Measurements from ENCODE around the gene LPO.

The LPO gene

GRCh38 chr17:58306131-58306951, 68.0 kb downstream of the LPO start:
- no peak for DNase-seq (ENCODE audit: low spot score)

DNA sequence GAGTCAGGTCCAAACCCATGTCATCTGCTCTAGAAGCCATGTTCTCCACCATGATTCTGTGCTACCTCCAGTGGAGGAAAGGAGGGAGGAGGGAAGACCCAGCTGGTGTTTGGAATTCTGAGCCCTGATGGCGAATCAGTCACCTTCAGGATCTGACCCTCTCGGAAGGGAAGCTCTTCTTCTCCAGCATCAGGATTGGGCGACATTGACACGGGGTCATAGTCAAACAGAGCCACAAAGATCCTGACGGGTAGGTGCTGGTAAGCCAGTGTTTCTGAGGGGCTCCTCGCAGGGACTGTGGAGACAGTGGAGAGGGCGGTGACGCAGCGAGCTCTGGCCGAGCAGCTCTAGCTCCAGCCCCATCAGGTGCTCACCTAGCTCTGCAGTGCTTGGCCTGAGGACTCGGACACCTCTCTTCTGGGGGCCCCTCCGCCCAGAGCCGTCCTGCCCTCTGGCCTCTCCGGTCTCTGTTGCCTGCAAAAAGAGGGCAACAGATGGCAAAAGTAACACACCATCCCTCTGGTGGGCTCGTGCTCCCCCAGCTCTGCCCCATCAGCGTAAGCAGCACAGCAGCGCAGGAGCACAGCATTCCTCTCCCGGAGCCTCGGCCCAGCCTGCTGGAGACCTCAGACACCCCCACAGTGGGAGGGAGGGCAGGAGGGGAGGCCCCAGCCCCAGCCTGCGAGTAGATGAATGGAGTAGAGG, 69.2 kb downstream of the LPO start:
- TF ChIP-seq, protein P1, sequence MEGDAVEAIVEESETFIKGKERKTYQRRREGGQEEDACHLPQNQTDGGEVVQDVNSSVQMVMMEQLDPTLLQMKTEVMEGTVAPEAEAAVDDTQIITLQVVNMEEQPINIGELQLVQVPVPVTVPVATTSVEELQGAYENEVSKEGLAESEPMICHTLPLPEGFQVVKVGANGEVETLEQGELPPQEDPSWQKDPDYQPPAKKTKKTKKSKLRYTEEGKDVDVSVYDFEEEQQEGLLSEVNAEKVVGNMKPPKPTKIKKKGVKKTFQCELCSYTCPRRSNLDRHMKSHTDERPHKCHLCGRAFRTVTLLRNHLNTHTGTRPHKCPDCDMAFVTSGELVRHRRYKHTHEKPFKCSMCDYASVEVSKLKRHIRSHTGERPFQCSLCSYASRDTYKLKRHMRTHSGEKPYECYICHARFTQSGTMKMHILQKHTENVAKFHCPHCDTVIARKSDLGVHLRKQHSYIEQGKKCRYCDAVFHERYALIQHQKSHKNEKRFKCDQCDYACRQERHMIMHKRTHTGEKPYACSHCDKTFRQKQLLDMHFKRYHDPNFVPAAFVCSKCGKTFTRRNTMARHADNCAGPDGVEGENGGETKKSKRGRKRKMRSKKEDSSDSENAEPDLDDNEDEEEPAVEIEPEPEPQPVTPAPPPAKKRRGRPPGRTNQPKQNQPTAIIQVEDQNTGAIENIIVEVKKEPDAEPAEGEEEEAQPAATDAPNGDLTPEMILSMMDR (IDR thresholded peaks at IDR 0.05; ENCODE audit: extremely low read depth, missing control alignments) = no peak
- DNase-seq (ENCODE audit: low spot score) = no peak

More at GRCh38 chr17:58306131-58306951, 68.0 kb downstream of the LPO start:
- TF ChIP-seq, protein P1 (IDR thresholded peaks at IDR 0.05; ENCODE audit: extremely low read depth, missing control alignments) = no peak

DNA sequence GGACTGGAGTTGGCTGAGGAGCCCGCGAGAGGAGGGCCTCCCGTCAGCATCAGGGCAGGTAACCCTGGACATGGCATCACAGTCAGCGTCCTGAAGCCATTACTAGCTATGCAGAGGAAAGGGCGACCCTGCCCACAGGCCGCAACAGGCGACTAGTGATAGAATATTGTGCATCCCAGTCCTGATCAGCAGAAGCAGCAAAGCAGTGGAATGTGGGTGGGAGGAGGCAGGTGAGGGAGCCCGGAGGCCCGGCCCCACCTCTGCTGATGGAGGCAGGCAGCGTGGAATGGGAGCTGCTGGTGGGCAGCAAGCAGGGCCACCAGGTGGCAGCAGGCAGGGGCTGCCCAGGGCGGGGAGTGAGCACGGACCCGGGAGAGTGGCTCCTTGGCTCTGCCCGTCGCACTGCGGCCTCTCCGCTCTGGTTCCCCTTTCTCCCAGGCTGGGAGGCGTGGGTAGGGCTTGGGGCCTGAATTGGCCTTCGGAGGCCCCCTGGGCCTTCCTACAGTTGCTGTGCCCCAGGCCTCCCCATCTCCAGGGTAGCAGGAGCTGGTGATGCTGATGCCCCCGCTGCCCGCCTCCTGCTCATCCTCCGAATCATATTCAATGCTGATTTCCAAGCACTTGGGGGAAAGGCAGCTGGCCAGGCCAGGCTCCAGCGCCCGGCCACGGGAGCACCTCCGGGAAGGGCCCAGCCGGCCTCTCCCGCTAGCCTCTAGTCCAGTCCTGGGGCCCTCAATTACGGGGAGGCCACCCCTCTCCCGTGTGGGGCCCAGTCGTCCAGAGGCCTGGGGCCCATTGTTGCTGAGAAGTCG, 70.0 kb downstream of the LPO start:
- DNase-seq (ENCODE audit: low spot score) = no peak
- TF ChIP-seq, protein P1 (IDR thresholded peaks at IDR 0.05; ENCODE audit: extremely low read depth, missing control alignments) = no peak

- TF ChIP-seq, protein P1 (IDR thresholded peaks at IDR 0.05; ENCODE audit: extremely low read depth, missing control alignments) = no peak
- no peak for DNase-seq (ENCODE audit: low spot score)
Measured at GRCh38 chr17:58308985-58309917, 70.9 kb downstream of the LPO start.

DNA sequence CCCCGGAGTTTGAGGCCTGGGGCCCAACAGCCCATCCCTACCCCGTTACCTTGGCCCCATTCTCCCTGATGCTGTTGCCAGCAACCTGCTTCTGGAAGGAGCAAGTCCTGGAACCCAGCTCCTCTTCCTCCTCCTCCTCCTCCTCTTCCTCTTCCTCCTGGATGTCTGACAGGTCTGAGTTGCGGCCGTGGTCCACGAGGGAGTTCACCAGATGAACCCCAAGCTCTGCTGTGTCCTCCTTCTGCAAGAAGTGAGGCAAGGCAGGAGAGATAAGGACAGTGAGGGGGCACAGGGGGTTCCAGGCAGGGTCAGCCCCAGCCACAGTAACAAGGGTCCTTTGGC, 71.5 kb downstream of the LPO start:
- TF ChIP-seq, protein P1 (IDR thresholded peaks at IDR 0.05; ENCODE audit: extremely low read depth, missing control alignments) = no peak
- no peak for DNase-seq (ENCODE audit: low spot score)

- no peak for DNase-seq (ENCODE audit: low spot score)
- TF ChIP-seq, protein P1 (IDR thresholded peaks at IDR 0.05; ENCODE audit: extremely low read depth, missing control alignments) = no peak
Measured at GRCh38 chr17:58310511-58311428, 72.4 kb downstream of the LPO start.
